NCI-H1105 (cell line): ENCODE measurements around the gene MAGI2.
"Not testable (repeated sequence)": the region's sequence is repeated elsewhere in the genome, so short reads cannot be mapped to it uniquely, and the experiment has no call there.

Source experiments
- DNase-seq: peaks from one replicate; lab custom pipeline; 2025; lab: John Stamatoyannopoulos, UW

The MAGI2 gene

GRCh38 chr7:79157281-79157680, 296.2 kb downstream of the MAGI2 start:
- no peak for DNase-seq

- no peak for DNase-seq
These were observed 303.6 kb downstream of the MAGI2 start for GRCh38 chr7:79149831-79150230.

- no peak for DNase-seq
These were observed 310.8 kb downstream of the MAGI2 start for GRCh38 chr7:79142706-79143105.

GRCh38 chr7:79141252-79141651, 312.2 kb downstream of the MAGI2 start:
- DNase-seq, result no peak

- DNase-seq, result no peak
These were observed 315.5 kb downstream of the MAGI2 start for GRCh38 chr7:79137942-79138341.

GRCh38 chr7:79132844-79133451, 320.5 kb downstream of the MAGI2 start:
- DNase-seq, result no peak

- no peak for DNase-seq
These were observed 322.8 kb downstream of the MAGI2 start for GRCh38 chr7:79130715-79131114.

GRCh38 chr7:79124331-79124730, 329.1 kb downstream of the MAGI2 start:
- DNase-seq, result no peak

- DNase-seq, result no peak
These were observed 335.3 kb downstream of the MAGI2 start for GRCh38 chr7:79118143-79118542.

GRCh38 chr7:79096361-79096805, 357.1 kb downstream of the MAGI2 start:
- DNase-seq, result no peak

GRCh38 chr7:79093421-79093820, 360.0 kb downstream of the MAGI2 start:
- DNase-seq, result no peak

GRCh38 chr7:79091661-79092060, 361.8 kb downstream of the MAGI2 start:
- no peak for DNase-seq

- DNase-seq, result no peak
These were observed 362.5 kb downstream of the MAGI2 start for GRCh38 chr7:79091011-79091410.

- DNase-seq, result no peak
These were observed 362.9 kb downstream of the MAGI2 start for GRCh38 chr7:79090543-79090942.

- no peak for DNase-seq
These were observed 369.0 kb downstream of the MAGI2 start for GRCh38 chr7:79084423-79084822.

- no peak for DNase-seq
These were observed 373.4 kb downstream of the MAGI2 start for GRCh38 chr7:79079919-79080554.

GRCh38 chr7:79078273-79078672, 375.2 kb downstream of the MAGI2 start:
- no peak for DNase-seq

- not testable (repeated sequence) for DNase-seq
These were observed 382.3 kb downstream of the MAGI2 start for GRCh38 chr7:79071187-79071586.

GRCh38 chr7:79064187-79064823, 389.2 kb downstream of the MAGI2 start:
- no peak for DNase-seq

- DNase-seq, result no peak
These were observed 390.3 kb downstream of the MAGI2 start for GRCh38 chr7:79063019-79063698.

- DNase-seq, result no peak
These were observed 393.0 kb downstream of the MAGI2 start for GRCh38 chr7:79060498-79060897.

GRCh38 chr7:79055722-79056415, 397.6 kb downstream of the MAGI2 start:
- peak; percentile 76 for DNase-seq
